Measurements from ENCODE around the gene TMOD1. TPM values are rescaled to one million over a fixed set of nuclear protein-coding genes. Genes with fewer than 3 reads are reported as not detected.

The TMOD1 gene
- total RNA-seq, 4 donors from 2014 or later, result 10.1 to 33.8 (median 21.0) TPM

DNA sequence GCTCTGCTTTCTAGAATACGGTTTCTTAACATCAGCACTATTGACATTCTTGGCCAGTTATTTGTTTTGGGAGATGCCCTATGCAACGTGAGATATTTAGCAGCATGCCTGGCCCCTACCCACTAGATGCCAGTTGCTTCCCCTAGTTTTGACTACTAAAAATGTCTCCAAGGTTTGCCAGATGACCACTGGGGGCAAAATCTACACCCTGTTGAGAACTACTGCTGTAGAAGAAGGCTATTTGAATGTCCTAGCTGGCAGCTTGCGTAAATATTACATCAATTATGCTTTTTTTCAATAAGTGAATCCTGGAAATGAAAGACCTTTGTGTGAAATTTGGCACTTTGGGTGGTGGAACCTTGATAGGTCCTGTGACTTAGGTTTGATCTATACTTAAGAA is 137.2 kb downstream of the TMOD1 start:
- no peak for DNase-seq (ENCODE audit: low spot score)
- TF ChIP-seq, protein P1, sequence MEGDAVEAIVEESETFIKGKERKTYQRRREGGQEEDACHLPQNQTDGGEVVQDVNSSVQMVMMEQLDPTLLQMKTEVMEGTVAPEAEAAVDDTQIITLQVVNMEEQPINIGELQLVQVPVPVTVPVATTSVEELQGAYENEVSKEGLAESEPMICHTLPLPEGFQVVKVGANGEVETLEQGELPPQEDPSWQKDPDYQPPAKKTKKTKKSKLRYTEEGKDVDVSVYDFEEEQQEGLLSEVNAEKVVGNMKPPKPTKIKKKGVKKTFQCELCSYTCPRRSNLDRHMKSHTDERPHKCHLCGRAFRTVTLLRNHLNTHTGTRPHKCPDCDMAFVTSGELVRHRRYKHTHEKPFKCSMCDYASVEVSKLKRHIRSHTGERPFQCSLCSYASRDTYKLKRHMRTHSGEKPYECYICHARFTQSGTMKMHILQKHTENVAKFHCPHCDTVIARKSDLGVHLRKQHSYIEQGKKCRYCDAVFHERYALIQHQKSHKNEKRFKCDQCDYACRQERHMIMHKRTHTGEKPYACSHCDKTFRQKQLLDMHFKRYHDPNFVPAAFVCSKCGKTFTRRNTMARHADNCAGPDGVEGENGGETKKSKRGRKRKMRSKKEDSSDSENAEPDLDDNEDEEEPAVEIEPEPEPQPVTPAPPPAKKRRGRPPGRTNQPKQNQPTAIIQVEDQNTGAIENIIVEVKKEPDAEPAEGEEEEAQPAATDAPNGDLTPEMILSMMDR (IDR thresholded peaks at IDR 0.05), result no peak
- ATAC-seq (ENCODE audit: low FRiP score), result no peak

DNA sequence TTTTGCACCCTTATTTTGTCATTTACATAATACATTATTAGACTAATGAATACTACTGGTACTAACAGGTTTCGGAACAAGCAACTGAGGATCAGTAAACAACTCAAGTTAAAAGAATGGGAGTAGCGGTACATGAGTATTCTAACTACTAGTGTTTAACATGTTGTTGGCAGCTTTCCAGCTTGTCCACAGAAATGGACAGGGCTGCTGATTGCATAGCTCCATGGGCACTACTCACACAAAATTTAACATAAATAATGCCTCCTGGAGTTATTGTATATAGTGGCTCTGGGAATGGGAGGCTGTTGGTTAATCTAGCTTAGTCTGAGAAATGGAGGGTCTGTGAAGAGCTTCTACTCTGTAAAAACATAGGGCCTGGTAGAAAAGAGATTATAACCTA is 138.9 kb downstream of the TMOD1 start:
- DNase-seq (ENCODE audit: low spot score) (no peak), ATAC-seq (ENCODE audit: low FRiP score) (no peak)
- TF ChIP-seq, protein P1 (IDR thresholded peaks at IDR 0.05), result no peak

DNA sequence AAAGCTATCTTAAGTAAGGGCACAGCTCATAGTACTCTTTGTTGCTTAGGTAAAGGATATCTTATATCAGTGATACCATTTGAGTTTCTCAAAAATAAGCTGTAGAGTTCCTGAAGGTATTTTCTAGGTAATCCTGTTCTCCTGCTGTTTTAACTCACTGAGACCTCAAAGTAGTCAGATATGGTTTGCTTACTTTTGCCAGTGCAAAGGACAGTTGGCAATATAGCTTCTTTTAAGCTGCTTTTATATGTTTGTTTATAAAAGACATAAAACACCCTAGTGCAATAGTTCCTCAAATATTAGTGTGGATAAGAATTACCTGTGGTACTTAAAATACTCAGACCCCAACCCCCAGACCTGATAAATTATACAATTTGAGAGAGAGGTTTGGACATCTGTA is 144.3 kb downstream of the TMOD1 start:
- TF ChIP-seq, protein P1 (IDR thresholded peaks at IDR 0.05), result no peak
- DNase-seq (ENCODE audit: low spot score) (no peak), ATAC-seq (ENCODE audit: low FRiP score) (no peak)

DNA sequence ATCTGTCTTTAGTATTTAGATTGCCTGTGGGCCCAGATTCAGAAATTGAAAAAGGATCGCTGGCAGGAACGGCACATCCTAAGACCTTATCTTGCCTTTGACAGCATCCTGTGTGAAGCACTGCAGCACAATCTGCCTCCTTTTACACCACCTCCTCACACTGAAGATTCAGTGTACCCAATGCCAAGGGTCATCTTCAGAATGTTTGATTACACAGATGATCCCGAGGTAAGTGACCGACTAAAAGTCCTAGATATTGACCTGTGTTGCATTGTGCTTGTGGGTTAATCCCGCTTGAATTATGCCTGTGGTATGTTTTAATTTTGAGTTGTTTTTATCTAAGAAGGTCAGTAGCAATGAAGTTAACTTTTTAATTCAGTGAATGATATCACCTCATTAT is 146.5 kb downstream of the TMOD1 start:
- TF ChIP-seq, protein P1 (IDR thresholded peaks at IDR 0.05), result no peak
- ATAC-seq (ENCODE audit: low FRiP score), result no peak
- no peak for DNase-seq (ENCODE audit: low spot score)

Other genes starting within 250 kb of the TMOD1 start
- gene CCDC180, start 194.0 kb upstream of the TMOD1 start, total RNA-seq, result 1 to 10 TPM; 2.9 to 6.1 (median 4.0) TPM
- gene TDRD7, start 89.6 kb upstream of the TMOD1 start, total RNA-seq, result 10 to 100 TPM in 2 of 4 donors, 1 to 10 TPM in 2; 8.0 to 18.1 (median 11.1) TPM
- 10 to 100 TPM; 13.8 to 21.9 (median 19.4) TPM for gene TSTD2, start 131.7 kb downstream of the TMOD1 start, total RNA-seq
- 10 to 100 TPM; 15.9 to 26.5 (median 18.5) TPM for gene NCBP1, start 132.2 kb downstream of the TMOD1 start, total RNA-seq
- gene XPA, start 195.7 kb downstream of the TMOD1 start, total RNA-seq, result 10 to 100 TPM in 3 of 4 donors, 1 to 10 TPM in 1; 8.3 to 15.1 (median 12.9) TPM